Endodermal cell (in vitro differentiated cells): ENCODE data around the gene SLC4A1AP. TPM values are rescaled to one million over a fixed set of nuclear protein-coding genes. Genes with fewer than 3 reads are reported as not detected.

ENCODE experiments used
- DNase-seq: peaks from one replicate; pipeline ENCODE4 v3.0.0-alpha.2; 2017
- H3K27ac ChIP-seq: 2 replicates; pipeline ENCODE4 v1.5.1; 2013; ENCODE audit warnings: mild to moderate bottlenecking, low read depth, low read length, moderate library complexity
- H3K27me3 ChIP-seq: 2 replicates; pipeline ENCODE4 v1.6.1; 2013; ENCODE audit warnings: mild to moderate bottlenecking, low read length, moderate library complexity; ENCODE audit not compliant: insufficient read depth, control insufficient read depth, poor library complexity, severe bottlenecking
- H3K36me3 ChIP-seq: 2 replicates; pipeline ENCODE4 v1.7.0; 2013; ENCODE audit warnings: mild to moderate bottlenecking, low read length, moderate library complexity; ENCODE audit not compliant: control insufficient read depth, insufficient read depth
- H3K4me1 ChIP-seq: one replicate; pipeline ENCODE4 v1.7.0; 2013; ENCODE audit warnings: low read length; ENCODE audit not compliant: control insufficient read depth, insufficient read depth
- H3K4me3 ChIP-seq: 2 replicates; pipeline ENCODE4 v1.5.1; 2013; ENCODE audit warnings: mild to moderate bottlenecking, low read length, moderate library complexity
- H3K9ac ChIP-seq: 2 replicates; pipeline ENCODE4 v1.6.1; 2013; ENCODE audit warnings: mild to moderate bottlenecking, low read length, moderate library complexity; ENCODE audit not compliant: poor library complexity, severe bottlenecking; ENCODE audit errors: extremely low read depth
- H3K9me3 ChIP-seq: 2 replicates; pipeline ENCODE4 v1.6.1; 2013; ENCODE audit warnings: mild to moderate bottlenecking, low read length, moderate library complexity; ENCODE audit not compliant: control insufficient read depth
- H3K27ac Mint-ChIP-seq: 2 replicates; pipeline ENCODE4 v1.8.0; 2020; ENCODE audit warnings: mixed read lengths
- H3K27me3 Mint-ChIP-seq: 2 replicates; pipeline ENCODE4 v1.8.0; 2021; ENCODE audit warnings: mild to moderate bottlenecking, mixed read lengths; ENCODE audit not compliant: insufficient read depth
- H3K36me3 Mint-ChIP-seq: 2 replicates; pipeline ENCODE4 v1.8.0; 2020; ENCODE audit warnings: low read depth, mixed read lengths
- H3K4me1 Mint-ChIP-seq: 2 replicates; pipeline ENCODE4 v1.8.0; 2020; ENCODE audit warnings: mixed read lengths
- H3K4me3 Mint-ChIP-seq: 2 replicates; pipeline ENCODE4 v1.8.0; 2020; ENCODE audit warnings: mild to moderate bottlenecking, moderate library complexity, mixed read lengths
- H3K9me3 Mint-ChIP-seq: 2 replicates; pipeline ENCODE4 v1.8.0; 2020; ENCODE audit warnings: mild to moderate bottlenecking, mixed read lengths
- WGBS, 2 experiments: methylation state at CpG; one replicate each; pipeline versions ENCODE4 v1.1.5 to v1.1.7; 2013; ENCODE audit warnings: missing lambda C conversion rate in 2 of 2, mixed read lengths in 1 of 2; ENCODE audit not compliant: insufficient coverage in 1 of 2, insufficient read length in 1 of 2; 5-methylcytosine and 5-hydroxymethylcytosine counted together
- total RNA-seq, 2 donors: library from RNA; stranded (reverse); fragmentation: NEBNext Ultra II Directional in 1 of 2; extraction: Animal tissue kit (Norgen Biotek cat#: 25700) in 1 of 2; gene quantifications; 2 replicates in 1 of 2; 3 replicates in 1 of 2; pipeline ENCODE4 v1.2.1, GENCODE V29; 2021
- TF ChIP-seq, protein P1 (sequence below): fragments of 200-600 bp; sonication (generic); conservative IDR thresholded peaks from 2 replicates; pipeline ENCODE4 v1.5.0; 2021; ENCODE audit warnings: antibody characterized with exemption, mild to moderate bottlenecking

The SLC4A1AP gene
- total RNA-seq, 2 donors from 2014 or later, result 24.7 to 24.9 TPM

DNA sequence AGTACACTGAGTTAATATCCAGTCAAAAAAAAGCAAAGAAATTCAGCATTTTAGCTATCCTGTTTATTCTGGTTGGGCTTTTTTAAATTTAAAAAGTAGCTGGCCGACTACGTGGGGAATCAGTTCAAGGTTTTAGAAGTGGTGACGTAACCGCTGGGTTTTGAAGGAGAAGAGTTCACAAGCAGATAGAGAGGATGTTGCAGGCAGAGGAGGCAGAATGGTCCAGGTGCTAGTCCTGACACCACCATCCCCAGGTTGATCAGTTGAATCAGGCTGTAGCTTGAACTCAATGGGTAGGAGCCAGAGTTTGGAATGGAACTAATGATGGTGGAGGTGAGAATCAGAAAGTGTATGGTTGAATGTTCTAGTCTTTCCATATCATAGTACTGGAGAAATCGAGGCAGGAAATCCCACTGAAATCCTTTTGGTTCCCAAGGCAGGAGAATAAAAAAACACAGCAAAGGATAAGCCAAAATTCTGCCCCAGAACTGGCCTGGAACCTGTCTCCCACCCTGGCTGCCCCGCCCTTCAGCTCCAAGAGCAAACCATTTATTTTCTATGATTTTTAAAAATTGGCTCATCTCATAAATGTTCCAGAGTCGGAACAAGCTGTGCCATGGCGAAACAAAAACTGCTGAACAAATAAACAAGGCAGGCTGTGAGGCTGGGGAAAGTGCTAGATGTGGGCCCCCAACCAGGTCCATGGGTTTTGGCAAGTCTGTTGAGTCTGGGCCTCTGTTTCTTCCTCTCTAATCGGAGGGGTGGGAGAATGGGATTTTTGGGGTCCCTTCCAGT, 44.0 kb downstream of the SLC4A1AP start:
- Histone ChIP-seq H3K27ac (no peak overlapping the region), H3K4me3 (no peak overlapping the region), H3K36me3 (no peaks in the 10 kb centered on the region), H3K4me1 (peaks cover 10% of the 10 kb centered on the region), H3K9ac (no peak overlapping the region), H3K9me3 (no peaks in the 10 kb centered on the region), H3K27me3 (no peaks in the 10 kb centered on the region)
- Mint-ChIP-seq H3K4me3 (no peak overlapping the region), H3K4me1 (peaks cover 19% of the 10 kb centered on the region), H3K27me3 (peaks cover 3% of the 10 kb centered on the region), H3K9me3 (no peaks in the 10 kb centered on the region), H3K27ac (no peak overlapping the region), H3K36me3 (no peaks in the 10 kb centered on the region)
- TF ChIP-seq, protein P1, sequence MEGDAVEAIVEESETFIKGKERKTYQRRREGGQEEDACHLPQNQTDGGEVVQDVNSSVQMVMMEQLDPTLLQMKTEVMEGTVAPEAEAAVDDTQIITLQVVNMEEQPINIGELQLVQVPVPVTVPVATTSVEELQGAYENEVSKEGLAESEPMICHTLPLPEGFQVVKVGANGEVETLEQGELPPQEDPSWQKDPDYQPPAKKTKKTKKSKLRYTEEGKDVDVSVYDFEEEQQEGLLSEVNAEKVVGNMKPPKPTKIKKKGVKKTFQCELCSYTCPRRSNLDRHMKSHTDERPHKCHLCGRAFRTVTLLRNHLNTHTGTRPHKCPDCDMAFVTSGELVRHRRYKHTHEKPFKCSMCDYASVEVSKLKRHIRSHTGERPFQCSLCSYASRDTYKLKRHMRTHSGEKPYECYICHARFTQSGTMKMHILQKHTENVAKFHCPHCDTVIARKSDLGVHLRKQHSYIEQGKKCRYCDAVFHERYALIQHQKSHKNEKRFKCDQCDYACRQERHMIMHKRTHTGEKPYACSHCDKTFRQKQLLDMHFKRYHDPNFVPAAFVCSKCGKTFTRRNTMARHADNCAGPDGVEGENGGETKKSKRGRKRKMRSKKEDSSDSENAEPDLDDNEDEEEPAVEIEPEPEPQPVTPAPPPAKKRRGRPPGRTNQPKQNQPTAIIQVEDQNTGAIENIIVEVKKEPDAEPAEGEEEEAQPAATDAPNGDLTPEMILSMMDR, result no peak
- no peak for DNase-seq
- WGBS, 2 experiments, result 93 to 100% methylated on average over 1 to 9 of the region's 9 CpGs

DNA sequence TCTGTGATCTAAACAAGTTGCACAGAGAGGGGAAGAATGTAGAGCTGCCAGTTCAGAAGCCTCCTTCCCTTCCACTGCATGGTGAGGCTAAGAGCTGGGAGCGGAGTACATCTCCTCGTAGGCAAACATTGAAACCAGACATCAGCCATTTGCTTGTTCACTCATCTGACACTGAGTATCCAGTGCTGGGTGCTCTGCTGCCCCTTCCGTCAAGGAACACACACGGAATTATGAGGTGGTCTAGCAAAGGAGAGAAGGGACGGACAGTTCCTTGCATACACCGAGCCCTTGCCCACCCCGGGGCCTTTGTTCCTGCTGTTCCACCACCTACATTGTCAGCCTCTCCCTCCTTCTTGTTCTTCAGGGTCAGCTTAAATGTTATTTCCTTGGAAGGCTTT, 44.6 kb downstream of the SLC4A1AP start:
- 92 to 96% methylated on average over 4 to 7 of the region's 7 CpGs for WGBS, 2 experiments
- no peak overlapping the region for H3K27ac Mint-ChIP-seq
- no peaks in the 10 kb centered on the region for H3K9me3 Mint-ChIP-seq

DNA sequence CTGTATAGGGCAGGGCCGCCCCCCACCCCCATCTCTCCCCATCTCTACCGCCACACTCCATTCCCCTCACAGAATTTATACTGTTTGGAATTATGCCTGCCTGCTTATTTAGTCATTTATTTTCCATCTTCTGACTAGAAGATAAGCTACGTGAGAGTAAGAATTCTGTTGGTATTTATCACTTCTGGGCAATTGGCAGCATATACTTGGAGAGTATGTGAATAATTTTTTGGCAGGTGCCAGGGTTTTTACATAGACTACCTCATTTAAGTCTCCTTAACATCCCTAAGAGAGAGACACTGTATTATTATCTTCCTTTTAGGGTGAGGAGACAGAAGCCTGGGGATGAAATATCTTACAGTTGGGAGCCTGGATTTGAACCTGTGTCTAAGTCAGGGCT, 45.0 kb downstream of the SLC4A1AP start:
- H3K4me3 Mint-ChIP-seq, result no peak overlapping the region
- peaks cover 9% of the 10 kb centered on the region for H3K27me3 Mint-ChIP-seq
- H3K36me3 ChIP-seq, result no peaks in the 10 kb centered on the region
- TF ChIP-seq, protein P1, result no peak
- DNase-seq, result no peak
- no peak overlapping the region for H3K4me3 ChIP-seq
- 80 to 96% methylated on average over 1 to 3 of the region's 3 CpGs for WGBS, 2 experiments
- no peaks in the 10 kb centered on the region for H3K9me3 ChIP-seq
- H3K9ac ChIP-seq, result no peak overlapping the region
- no peaks in the 10 kb centered on the region for H3K27me3 ChIP-seq
- no peak overlapping the region for H3K27ac ChIP-seq
- no peaks in the 10 kb centered on the region for H3K9me3 Mint-ChIP-seq
- no peak overlapping the region for H3K27ac Mint-ChIP-seq
- H3K4me1 ChIP-seq, result peaks cover under 1% of the 10 kb centered on the region
- peaks cover 8% of the 10 kb centered on the region for H3K4me1 Mint-ChIP-seq
- H3K36me3 Mint-ChIP-seq, result no peaks in the 10 kb centered on the region

More for the DNA sequence above, 44.6 kb downstream of the SLC4A1AP start:
- H3K27ac ChIP-seq, result no peak overlapping the region
- Mint-ChIP-seq H3K4me1 (peaks cover 13% of the 10 kb centered on the region), H3K4me3 (no peak overlapping the region), H3K27me3 (peaks cover 8% of the 10 kb centered on the region), H3K36me3 (no peaks in the 10 kb centered on the region)
- H3K4me3 ChIP-seq, result no peak overlapping the region
- no peaks in the 10 kb centered on the region for H3K27me3 ChIP-seq
- no peak overlapping the region for H3K9ac ChIP-seq
- H3K9me3 ChIP-seq, result no peaks in the 10 kb centered on the region
- no peak for DNase-seq
- TF ChIP-seq, protein P1, result no peak
- peaks cover 4% of the 10 kb centered on the region for H3K4me1 ChIP-seq
- H3K36me3 ChIP-seq, result no peaks in the 10 kb centered on the region
